ENCODE results near the gene ITGAD.

DNA sequence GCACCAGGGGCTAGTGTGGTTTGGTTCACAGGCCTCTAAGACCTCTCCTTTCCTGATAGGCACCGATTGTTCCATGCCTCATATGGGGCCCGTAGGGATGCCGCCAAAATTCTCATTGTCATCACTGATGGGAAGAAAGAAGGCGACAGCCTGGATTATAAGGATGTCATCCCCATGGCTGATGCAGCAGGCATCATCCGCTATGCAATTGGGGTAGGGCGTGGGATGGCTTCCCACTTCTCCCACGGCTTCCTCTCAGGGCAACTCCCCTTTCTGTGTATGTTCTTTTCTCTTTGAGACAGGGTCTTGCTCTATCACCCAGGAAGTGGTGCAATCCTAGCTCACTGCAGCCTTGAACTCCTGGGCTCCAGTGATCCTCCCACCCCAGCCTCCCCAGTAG lies 32.9 kb upstream of the ITGAD start:
- TF ChIP-seq POLR2AphosphoS5 (IDR thresholded peaks at IDR 0.05): no peak
- no peak for TF ChIP-seq CTCF (IDR thresholded peaks at IDR 0.05)

All from breast epithelium (tissue), 3 donors.